Activated naive CD8-positive, alpha-beta T cell treated with anti-CD3 and anti-CD28 coated beads, Interleukin-2, amount 50 U/mL, for 24 hours (primary cell): Measurements from ENCODE around the gene ENO2.
"Not testable (repeated sequence)": the region's sequence is repeated elsewhere in the genome, so short reads cannot be mapped to it uniquely, and the experiment has no call there.

Source experiments
- ATAC-seq: fragments of 150-1000 bp; cut with Tn5 transposase; one replicate; pipeline ENCODE4 v1.10.0; 2021
- DNase-seq: peaks from one replicate; pipeline ENCODE4 v3.0.0; 2021
- H3K27ac Mint-ChIP-seq: one replicate; pipeline ENCODE4 v1.8.0; 2021; ENCODE audit warnings: mild to moderate bottlenecking, mixed read lengths
- H3K27me3 Mint-ChIP-seq: one replicate; pipeline ENCODE4 v1.8.0; 2021; ENCODE audit warnings: mixed read lengths
- H3K36me3 Mint-ChIP-seq: one replicate; pipeline ENCODE4 v1.8.0; 2021; ENCODE audit warnings: low read depth, mixed read lengths
- H3K4me1 Mint-ChIP-seq: one replicate; pipeline ENCODE4 v1.8.0; 2021; ENCODE audit warnings: mixed read lengths
- H3K4me3 Mint-ChIP-seq: one replicate; pipeline ENCODE4 v1.8.0; 2021; ENCODE audit warnings: mild to moderate bottlenecking, moderate library complexity, mixed read lengths
- H3K9me3 Mint-ChIP-seq: one replicate; pipeline ENCODE4 v1.8.0; 2021; ENCODE audit warnings: mixed read lengths

Gene ENO2

GRCh38 chr12:6873094-6874014, 41.0 kb upstream of the ENO2 start, which contains the start of gene SPSB2:
SPSB2 (minus strand) TSS chr12:6873303; CDS start chr12:6872901, 402 bp downstream.
- H3K4me3 Mint-ChIP-seq = peak within 1 kb of the TSS; percentile 94
- H3K27ac Mint-ChIP-seq = peak within 1 kb of the TSS; percentile 86
- H3K27me3 Mint-ChIP-seq = no peaks in the 10 kb centered on the region
- peaks cover 63% of the 10 kb centered on the region for H3K36me3 Mint-ChIP-seq
- peak; percentile 100 for DNase-seq
- peaks cover 54% of the 10 kb centered on the region for H3K4me1 Mint-ChIP-seq
- no peaks in the 10 kb centered on the region for H3K9me3 Mint-ChIP-seq
- peak; percentile 75 for ATAC-seq

GRCh38 chr12:6874015-6874368, 40.4 kb upstream of the ENO2 start:
- Mint-ChIP-seq H3K4me3 (peak overlapping the region; percentile 94), H3K4me1 (peaks cover 47% of the 10 kb centered on the region), H3K27ac (peak overlapping the region; percentile 71), H3K36me3 (peaks cover 59% of the 10 kb centered on the region)
- not testable (repeated sequence) for DNase-seq, H3K27me3 Mint-ChIP-seq, H3K9me3 Mint-ChIP-seq, ATAC-seq

DNA sequence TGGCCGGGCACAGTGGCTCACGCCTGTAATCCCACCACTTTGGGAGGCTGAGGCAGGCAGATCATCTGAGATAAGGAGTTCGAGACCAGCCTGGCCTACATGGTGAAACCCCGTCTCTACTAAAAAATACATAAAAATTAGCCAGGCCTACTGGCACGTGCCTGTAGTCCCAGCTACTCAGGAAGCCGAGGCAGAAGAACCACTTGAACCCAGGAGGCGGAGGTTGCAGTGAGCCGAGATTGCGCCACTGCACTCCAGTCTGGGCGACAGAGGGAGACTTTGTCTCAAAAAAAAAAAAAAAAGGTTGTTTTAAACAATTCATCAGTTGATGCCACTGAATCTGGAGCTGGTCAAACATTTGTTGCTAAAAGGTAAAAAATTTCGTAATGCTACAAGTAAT, 34.6 kb upstream of the ENO2 start:
- H3K4me3 Mint-ChIP-seq, H3K9me3 Mint-ChIP-seq, DNase-seq, H3K27me3 Mint-ChIP-seq, H3K4me1 Mint-ChIP-seq, H3K27ac Mint-ChIP-seq, ATAC-seq: not testable (repeated sequence)
- H3K36me3 Mint-ChIP-seq = peaks cover 26% of the 10 kb centered on the region

- Mint-ChIP-seq H3K36me3 (peaks cover 9% of the 10 kb centered on the region), H3K4me3 (no peak overlapping the region), H3K9me3 (no peaks in the 10 kb centered on the region), H3K27me3 (no peaks in the 10 kb centered on the region), H3K27ac (no peak overlapping the region), H3K4me1 (no peaks in the 10 kb centered on the region)
- no peak for DNase-seq
- ATAC-seq = no peak
These were observed 31.1 kb upstream of the ENO2 start for GRCh38 chr12:6883252-6883651.

GRCh38 chr12:6883683-6884082, 30.7 kb upstream of the ENO2 start:
- Mint-ChIP-seq H3K27ac (no peak overlapping the region), H3K9me3 (no peaks in the 10 kb centered on the region), H3K4me1 (no peaks in the 10 kb centered on the region), H3K36me3 (peaks cover 9% of the 10 kb centered on the region), H3K27me3 (no peaks in the 10 kb centered on the region), H3K4me3 (no peak overlapping the region)
- no peak for ATAC-seq
- no peak for DNase-seq

DNA sequence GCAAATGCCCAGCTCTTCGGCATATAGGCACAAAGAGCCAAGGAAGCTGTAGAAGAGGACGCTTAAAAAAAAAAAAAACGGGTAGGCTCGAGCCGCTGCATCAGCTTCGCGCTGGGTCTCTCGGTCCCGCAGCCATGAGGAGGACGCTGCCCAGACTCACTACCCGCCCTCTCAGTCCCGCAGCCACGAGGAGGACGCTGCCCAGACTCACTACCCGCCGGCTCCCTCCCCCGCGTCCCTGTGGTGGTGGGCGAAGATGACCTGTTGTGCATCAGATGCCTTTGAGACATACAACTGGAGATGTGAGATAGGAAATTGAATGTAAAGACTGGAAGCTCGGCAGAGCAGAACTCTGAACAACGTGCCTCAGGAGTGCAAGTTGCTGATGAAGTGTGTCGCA, 29.8 kb upstream of the ENO2 start:
- no peak for ATAC-seq
- no peaks in the 10 kb centered on the region for H3K27me3 Mint-ChIP-seq
- peaks cover 7% of the 10 kb centered on the region for H3K36me3 Mint-ChIP-seq
- H3K4me1 Mint-ChIP-seq = peaks cover under 1% of the 10 kb centered on the region
- no peaks in the 10 kb centered on the region for H3K9me3 Mint-ChIP-seq
- H3K4me3 Mint-ChIP-seq = no peak overlapping the region
- H3K27ac Mint-ChIP-seq = no peak overlapping the region
- DNase-seq = no peak

DNA sequence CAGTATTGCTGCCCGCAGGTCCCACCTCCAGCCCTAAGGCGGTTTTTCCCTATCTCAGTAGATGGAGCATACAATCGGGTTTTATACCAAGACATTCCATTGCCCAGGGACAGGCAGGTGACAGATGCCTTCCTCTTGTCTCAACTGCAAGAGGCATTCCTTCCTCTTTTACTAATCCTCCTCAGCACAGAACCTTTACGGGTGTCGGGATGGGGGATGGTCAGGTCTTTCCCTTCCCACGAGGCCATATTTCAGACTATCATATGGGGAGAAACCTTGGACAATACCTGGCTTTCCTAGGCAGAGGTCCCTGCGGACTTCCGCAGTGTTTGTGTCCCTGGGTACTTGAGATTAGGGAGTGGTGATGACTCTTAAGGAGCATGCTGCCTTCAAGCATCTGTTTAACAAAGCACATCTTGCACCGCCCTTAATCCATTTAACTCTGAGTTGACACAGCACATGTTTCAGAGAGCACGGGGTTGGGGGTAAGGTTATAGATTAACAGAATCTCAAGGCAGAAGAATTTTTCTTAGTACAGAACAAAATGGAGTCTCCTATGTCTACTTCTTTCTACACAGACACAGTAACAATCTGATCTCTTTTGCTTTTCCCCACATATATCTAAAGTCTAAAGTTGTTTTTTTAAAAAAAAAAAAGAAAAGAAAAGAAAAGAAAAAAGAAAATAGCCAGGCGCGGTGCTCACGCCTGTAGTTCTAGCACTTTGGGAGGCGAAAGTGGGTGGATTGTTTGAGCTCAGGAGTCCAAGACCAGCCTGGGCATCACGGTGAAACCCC, 28.0 kb upstream of the ENO2 start:
- not testable (repeated sequence) for ATAC-seq, H3K36me3 Mint-ChIP-seq, H3K4me3 Mint-ChIP-seq, H3K27me3 Mint-ChIP-seq, H3K27ac Mint-ChIP-seq, H3K9me3 Mint-ChIP-seq, DNase-seq
- peaks cover 13% of the 10 kb centered on the region for H3K4me1 Mint-ChIP-seq

- H3K36me3 Mint-ChIP-seq = peaks cover 7% of the 10 kb centered on the region
- ATAC-seq = no peak
These were observed 26.9 kb upstream of the ENO2 start for GRCh38 chr12:6887460-6887859.

GRCh38 chr12:6888360-6888759, 26.0 kb upstream of the ENO2 start:
- H3K9me3 Mint-ChIP-seq = no peaks in the 10 kb centered on the region
- H3K4me3 Mint-ChIP-seq = no peak overlapping the region
- H3K4me1 Mint-ChIP-seq = peaks cover 19% of the 10 kb centered on the region
- no peak for ATAC-seq
- peaks cover 7% of the 10 kb centered on the region for H3K36me3 Mint-ChIP-seq
- H3K27me3 Mint-ChIP-seq = no peaks in the 10 kb centered on the region
- no peak for DNase-seq
- H3K27ac Mint-ChIP-seq = no peak overlapping the region

More at GRCh38 chr12:6887460-6887859, 26.9 kb upstream of the ENO2 start:
- Mint-ChIP-seq H3K4me3 (no peak overlapping the region), H3K9me3 (no peaks in the 10 kb centered on the region), H3K27ac (no peak overlapping the region), H3K27me3 (no peaks in the 10 kb centered on the region), H3K4me1 (peaks cover 19% of the 10 kb centered on the region)
- no peak for DNase-seq

GRCh38 chr12:6888794-6889193, 25.6 kb upstream of the ENO2 start:
- not testable (repeated sequence) for H3K9me3 Mint-ChIP-seq, H3K27me3 Mint-ChIP-seq, H3K27ac Mint-ChIP-seq, ATAC-seq, DNase-seq, H3K36me3 Mint-ChIP-seq, H3K4me3 Mint-ChIP-seq
- peaks cover 19% of the 10 kb centered on the region for H3K4me1 Mint-ChIP-seq

DNA sequence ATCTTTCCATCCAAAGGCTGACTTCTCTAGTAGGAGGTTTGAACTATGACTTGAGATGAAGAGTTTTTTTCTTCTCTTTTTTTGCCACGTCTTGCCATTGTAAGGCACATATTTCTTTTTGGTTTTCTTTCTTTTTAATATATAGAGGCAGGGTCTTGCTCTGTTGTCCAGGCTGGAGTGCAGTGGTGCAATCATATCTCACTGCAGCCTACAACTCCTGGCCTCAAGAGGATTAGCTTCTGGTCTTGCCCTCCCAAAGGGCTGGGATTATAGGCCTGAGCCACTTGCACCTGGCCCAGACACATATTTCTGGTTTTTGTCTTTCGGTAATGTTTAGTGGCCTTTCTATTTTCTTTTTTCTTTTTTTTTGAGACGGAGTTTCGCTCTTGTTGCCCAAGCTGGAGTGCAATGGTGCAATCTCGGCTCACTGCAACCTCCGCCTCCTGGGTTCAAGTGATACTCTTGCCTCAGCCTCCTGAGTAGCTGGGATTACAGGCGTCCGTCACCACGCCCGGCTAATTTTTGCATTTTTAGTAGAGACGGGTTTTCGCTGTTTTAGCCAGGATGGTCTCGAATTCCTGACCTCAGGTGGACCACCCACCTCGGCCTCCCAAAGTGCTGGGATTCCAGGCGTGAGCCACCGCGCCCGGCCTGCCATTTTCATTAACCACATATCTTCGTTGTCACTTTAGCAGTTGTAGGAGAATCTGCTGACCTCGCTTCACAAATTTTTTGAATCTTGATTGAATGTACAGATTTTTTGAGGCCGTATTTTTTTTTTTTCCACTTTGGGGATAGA, 24.4 kb upstream of the ENO2 start:
- H3K9me3 Mint-ChIP-seq, ATAC-seq, H3K27me3 Mint-ChIP-seq, H3K36me3 Mint-ChIP-seq, DNase-seq: not testable (repeated sequence)
- peak overlapping the region; percentile 82 for H3K4me3 Mint-ChIP-seq
- peak overlapping the region; percentile 95 for H3K27ac Mint-ChIP-seq
- peaks cover 19% of the 10 kb centered on the region for H3K4me1 Mint-ChIP-seq

- H3K36me3 Mint-ChIP-seq = no peaks in the 10 kb centered on the region
- peaks cover 19% of the 10 kb centered on the region for H3K4me1 Mint-ChIP-seq
- no peaks in the 10 kb centered on the region for H3K27me3 Mint-ChIP-seq
- ATAC-seq = peak; percentile 98
- H3K4me3 Mint-ChIP-seq = peak overlapping the region; percentile 82
- peak; percentile 100 for DNase-seq
- H3K27ac Mint-ChIP-seq = peak overlapping the region; percentile 95
- H3K9me3 Mint-ChIP-seq = no peaks in the 10 kb centered on the region
These were observed 23.4 kb upstream of the ENO2 start for GRCh38 chr12:6890789-6891645.

GRCh38 chr12:6891646-6892001, 22.8 kb upstream of the ENO2 start:
- H3K9me3 Mint-ChIP-seq = no peaks in the 10 kb centered on the region
- peaks cover 19% of the 10 kb centered on the region for H3K4me1 Mint-ChIP-seq
- H3K27me3 Mint-ChIP-seq = no peaks in the 10 kb centered on the region
- H3K27ac Mint-ChIP-seq = peak overlapping the region; percentile 89
- H3K4me3 Mint-ChIP-seq = peak overlapping the region; percentile 82
- ATAC-seq = peak; percentile 15
- no peaks in the 10 kb centered on the region for H3K36me3 Mint-ChIP-seq
- peak; percentile 32 for DNase-seq
